HepG2 (cell line): ENCODE results near the gene MARF1. TPM values are rescaled to one million over a fixed set of nuclear protein-coding genes. Genes with fewer than 3 reads are reported as not detected.

Experiments used
- ATAC-seq: fragments of 200-7000 bp; cut with Tn5 transposase; 3 replicates; pipeline ENCODE4 v1.9.1; 2020; ENCODE audit warnings: mild to moderate bottlenecking, moderate library complexity
- BruUV-seq: library from RNA; stranded (reverse); fragments of 400-500 nt; replicated peaks from 2 replicates; lab custom pipeline; 2021; lab: Mats Ljungman, UMichigan
- CTCF ChIA-PET: fragments of 300-600 bp; formaldehyde crosslinking; extraction: SDS; loops from one replicate; lab custom pipeline; 2021; ENCODE audit warnings: low total read pairs, inconsistent platforms, low intra/inter-chr PET ratio; lab: Yijun Ruan, JAX
- POLR2A ChIA-PET: fragments of 350-600 bp; sonication (Branson Sonifier 250); formaldehyde crosslinking; loops from one replicate; lab custom pipeline; 2020; ENCODE audit warnings: antibody characterized with exemption, inconsistent platforms; lab: Yijun Ruan, JAX
- DNase-seq: peaks from one replicate; pipeline ENCODE4 v3.0.0-alpha.2; 2015; ENCODE audit warnings: low spot score
- FAIRE-seq: peaks from 3 replicates; lab custom pipeline; 2011; peaks lifted over from hg19 to GRCh38; lab: Jason Lieb, UNC
- H2AFZ ChIP-seq: one replicate; pipeline ENCODE4 v1.6.1; 2011; ENCODE audit warnings: low read length, inconsistent platforms
- H3K27ac ChIP-seq: fragments of 300-600 bp; 3 replicates; pipeline ENCODE4 v1.8.0; 2011; ENCODE audit warnings: mixed run types, mild to moderate bottlenecking, mixed read lengths, low read length, inconsistent platforms; ENCODE audit not compliant: insufficient read depth; ENCODE audit errors: extremely low read length
- H3K27me3 ChIP-seq, 2 experiments: fragments of 200-600 bp in 1 of 2; 2 replicates in 1 of 2; 3 replicates in 1 of 2; pipeline versions ENCODE4 v1.6.0 to v1.8.0; 2011; ENCODE audit warnings: low read length in 2 of 2, mild to moderate bottlenecking in 2 of 2, moderate library complexity in 2 of 2, inconsistent platforms in 1 of 2; ENCODE audit not compliant: insufficient read depth in 2 of 2, control insufficient read depth in 1 of 2
- H3K36me3 ChIP-seq, 2 experiments: fragments of 200-600 bp in 1 of 2; replicated peaks in 1 of 2; 2 replicates in 1 of 2; 3 replicates in 1 of 2; pipeline versions ENCODE4 v1.5.1 to v1.8.0; 2011; ENCODE audit warnings: low read length in 2 of 2, inconsistent platforms in 1 of 2; ENCODE audit not compliant: insufficient read depth in 2 of 2, control insufficient read depth in 1 of 2
- H3K4me1 ChIP-seq: 2 replicates; pipeline ENCODE4 v1.5.1; 2012; ENCODE audit warnings: low read length, inconsistent platforms; ENCODE audit not compliant: insufficient read depth
- H3K4me2 ChIP-seq: 2 replicates; pipeline ENCODE4 v1.6.0; 2011; ENCODE audit warnings: low read depth, low read length, inconsistent platforms
- H3K4me3 ChIP-seq, 3 experiments: fragments of 200-600 bp in 1 of 3; sonication (generic), shearing (Covaris generic) in 1 of 3; replicated peaks in 1 of 3; 2 replicates each; pipeline ENCODE4 v1.5.1; 2011 to 2016; ENCODE audit warnings: low read length in 3 of 3, inconsistent platforms in 2 of 3, low read depth in 2 of 3, mild to moderate bottlenecking in 2 of 3, control low read depth in 1 of 3, mixed read lengths in 1 of 3; ENCODE audit not compliant: insufficient read depth in 1 of 3
- H3K79me2 ChIP-seq: one replicate; pipeline ENCODE4 v1.6.1; 2011; ENCODE audit warnings: low read length, inconsistent platforms; ENCODE audit not compliant: insufficient read depth
- H3K9ac ChIP-seq: 2 replicates; pipeline ENCODE4 v1.6.0; 2011; ENCODE audit warnings: mild to moderate bottlenecking, low read depth, low read length, inconsistent platforms; ENCODE audit not compliant: insufficient read depth
- H3K9me3 ChIP-seq: 2 replicates; pipeline ENCODE4 v1.5.1; 2012; ENCODE audit warnings: mild to moderate bottlenecking, low read length
- H4K20me1 ChIP-seq: 2 replicates; pipeline ENCODE4 v1.6.0; 2011; ENCODE audit warnings: inconsistent platforms, mild to moderate bottlenecking, low read length, moderate library complexity; ENCODE audit not compliant: insufficient read depth
- CHD4 ChIP-seq: fragments of 200-600 bp; sonication (generic); IDR thresholded peaks from 2 replicates; pipeline ENCODE4 v1.7.0; 2017; ENCODE audit warnings: mild to moderate bottlenecking, low read length, borderline replicate concordance
- GPBP1L1 ChIP-seq: sonication (generic); formaldehyde crosslinking; IDR thresholded peaks from 2 replicates; pipeline ENCODE4 v1.5.0; 2020; ENCODE audit warnings: mild to moderate bottlenecking, missing genetic modification reagents
- HNRNPUL1 ChIP-seq: fragments of 200-400 bp; formaldehyde crosslinking; IDR thresholded peaks from 2 replicates; pipeline ENCODE4 v1.6.1; 2017; ENCODE audit warnings: low read depth, mild to moderate bottlenecking, low read length, moderate library complexity
- IRF2 ChIP-seq: IDR thresholded peaks from 2 replicates; pipeline ENCODE4 v1.6.1; 2018; ENCODE audit warnings: missing genetic modification reagents, missing compliant biosample characterization
- KAT7 ChIP-seq: IDR thresholded peaks from 2 replicates; pipeline ENCODE4 v1.6.1; 2018; ENCODE audit warnings: borderline replicate concordance, missing compliant biosample characterization
- KLF16 ChIP-seq, 2 experiments: sonication (generic) in 1 of 2; formaldehyde crosslinking in 1 of 2; IDR thresholded peaks; 2 replicates each; pipeline versions ENCODE4 v1.6.1 to v1.8.0; 2016 to 2023; ENCODE audit warnings: missing genetic modification reagents in 2 of 2, missing compliant biosample characterization in 1 of 2
- MLX ChIP-seq: IDR thresholded peaks from 2 replicates; pipeline ENCODE4 v1.6.1; 2016
- MLXIP ChIP-seq: sonication (generic); formaldehyde crosslinking; IDR thresholded peaks from 2 replicates; pipeline ENCODE4 v1.9.0; 2021; ENCODE audit warnings: missing genetic modification reagents, borderline replicate concordance
- RBAK ChIP-seq: sonication (generic); formaldehyde crosslinking; IDR thresholded peaks from 2 replicates; pipeline ENCODE4 v1.5.1; 2020; ENCODE audit warnings: mild to moderate bottlenecking, missing genetic modification reagents
- TSC22D2 ChIP-seq: sonication (generic); formaldehyde crosslinking; IDR thresholded peaks from 2 replicates; pipeline ENCODE4 v1.5.1; 2020; ENCODE audit warnings: missing genetic modification reagents, mild to moderate bottlenecking, borderline replicate concordance
- ZNF644 ChIP-seq: IDR thresholded peaks from 2 replicates; pipeline ENCODE4 v1.6.1; 2016; ENCODE audit warnings: low read depth
- ZNF788 ChIP-seq: sonication (generic); formaldehyde crosslinking; IDR thresholded peaks from 2 replicates; pipeline ENCODE4 v1.5.0; 2020; ENCODE audit warnings: mild to moderate bottlenecking, missing genetic modification reagents, borderline replicate concordance
- ZNF841 ChIP-seq: sonication (generic); formaldehyde crosslinking; IDR thresholded peaks from 2 replicates; pipeline ENCODE4 v1.8.1; 2023; ENCODE audit warnings: missing genetic modification reagents, borderline replicate concordance
- ZZZ3 ChIP-seq: sonication (generic); formaldehyde crosslinking; IDR thresholded peaks from 2 replicates; pipeline ENCODE4 v1.4.0; 2020; ENCODE audit warnings: missing genetic modification reagents, mild to moderate bottlenecking, borderline replicate concordance
- WGBS: methylation state at CpG from one replicate; pipeline ENCODE4 v1.1.6; 2017; ENCODE audit warnings: low lambda C conversion rate; 5-methylcytosine and 5-hydroxymethylcytosine counted together
- in situ Hi-C: cut with HindIII; loops from 2 replicates; pipeline ENCODE4 v1.10.0; 2017; ENCODE audit warnings: low pct_unique_long_range_greater_than_20kb; ENCODE audit not compliant: extremely low pct_ligation_motif_present
- intact Hi-C: fragments of 100-400 bp; cut with micrococcal nuclease; formaldehyde crosslinking; loops from one replicate; pipeline ENCODE4 v1.10.0; 2022; ENCODE audit not compliant: unreplicated experiment
- polyA plus RNA-seq, 8 experiments: library from polyadenylated mRNA; depleted of rRNA in 3 of 8; stranded (reverse) in 7 of 8; unstranded in 1 of 8; fragments of >200 nt; fragmentation: Illumina TruSeq in 4 of 8; extraction: Trizol in 4 of 8; gene quantifications; 2 replicates each; pipeline versions ENCODE4 v1.2.1 to v1.2.3, GENCODE V29; 2011 to 2016; ENCODE audit warnings: low read depth in 4 of 8, missing spikeins in 1 of 8, mixed read lengths in 1 of 8; ENCODE audit not compliant: insufficient read depth in 1 of 8
- total RNA-seq, 5 experiments: library from RNA; depleted of rRNA; stranded (reverse); fragments of >200 nt; fragmentation: Illumina TruSeq; extraction: Trizol; gene quantifications; 2 replicates each; pipeline ENCODE4 v1.2.3, GENCODE V29; 2016; ENCODE audit warnings: low read depth in 1 of 5

The MARF1 gene
- total and polyA plus RNA-seq, 2 of the 13 experiments (the other 11 are each of a cell fraction or from before 2014, with no cell fraction given): 8.7 to 20.7 TPM

- BruUV-seq: no TSS peak
- in situ Hi-C loops: no loop called here
- no peak overlapping the region for H3K4me2 ChIP-seq
Measured at GRCh38 chr16:15621889-15622288, 21.1 kb downstream of the MARF1 start.

More at GRCh38 chr16:15621889-15622288, 21.1 kb downstream of the MARF1 start:
- Histone ChIP-seq H3K36me3 (peaks cover 46 to 83% of the 10 kb centered on the region in 2 experiments), H2AFZ (no peak overlapping the region), H3K27me3 (no peaks in the 10 kb centered on the region), H3K4me3 (no peak overlapping the region), H4K20me1 (no peaks in the 10 kb centered on the region), H3K4me1 (peaks cover 9% of the 10 kb centered on the region), H3K9ac (no peak overlapping the region), H3K27ac (no peak overlapping the region), H3K79me2 (no peaks in the 10 kb centered on the region), H3K9me3 (no peaks in the 10 kb centered on the region)
- POLR2A ChIA-PET: interaction anchor here (1.0 to 2.0 kb wide), 4 partner anchors 10 to 46 kb away, joined by 4 read pairs; partner anchors contain the start of gene MARF1
- DNase-seq (no peak), ATAC-seq (no peak), FAIRE-seq (no peak)
- intact Hi-C loops: no loop called here
- 96% methylated on average over 8 of the region's 8 CpGs for WGBS
- CTCF ChIA-PET: no interaction called here
- TF ChIP-seq ZNF841 (CRISPR knock-in tag) (no peak), KLF16 (CRISPR knock-in tag; IDR thresholded peaks at IDR 0.05) (no peak), ZNF644 (no peak), ZZZ3 (no peak), MLX (CRISPR knock-in tag) (no peak), RBAK (no peak), MLXIP (CRISPR knock-in tag) (no peak), TSC22D2 (CRISPR knock-in tag) (no peak), HNRNPUL1 (no peak), GPBP1L1 (CRISPR knock-in tag) (no peak), IRF2 (CRISPR knock-in tag) (no peak), CHD4 (no peak), ZNF788 (CRISPR knock-in tag) (no peak), KAT7 (CRISPR knock-in tag) (no peak)
